ENCODE measurements around the gene ANKS1B.

The ANKS1B gene

DNA sequence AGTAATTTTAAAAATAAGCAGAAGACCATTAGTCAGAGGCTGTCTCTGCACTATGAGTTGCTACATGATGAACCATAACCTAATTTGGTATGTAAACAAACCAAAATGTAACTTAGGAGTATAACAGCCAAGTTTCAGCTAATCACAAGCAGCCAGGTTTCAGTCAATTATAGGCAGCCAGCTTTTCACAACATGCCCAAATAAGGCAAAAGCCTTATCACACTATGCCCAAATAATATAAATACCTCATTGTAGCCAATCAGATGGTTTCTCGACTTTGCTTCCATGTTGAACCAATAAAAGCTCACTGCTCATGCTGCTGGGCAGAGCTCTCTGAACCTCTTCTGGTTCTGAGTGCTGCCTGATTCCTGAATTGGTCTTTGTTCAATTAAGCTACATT is 298.6 kb downstream of the ANKS1B start:
- DNase-seq = no peak
- H3K4me3 ChIP-seq (ENCODE audit: control insufficient read depth in 1 of 7, extremely low read depth in 1 of 7, insufficient read depth in 4 of 7, low read depth in 2 of 7, low read length in 6 of 7) = no peak overlapping the region
- no peaks in the 10 kb centered on the region for H3K9me3 ChIP-seq (ENCODE audit: control extremely low read depth in 1 of 5, control insufficient read depth in 4 of 5, insufficient read depth in 2 of 5, low read depth in 1 of 5, low read length in 4 of 5)
- ChIA-PET POLR2A (no interaction called here), CTCF (no interaction called here)
- H3K27ac ChIP-seq (ENCODE audit: insufficient read depth in 1 of 2, low read depth in 1 of 2, low read length in 2 of 2, poor library complexity in 1 of 2, severe bottlenecking in 2 of 2) = no peak overlapping the region
- H3K4me1 ChIP-seq (ENCODE audit: control extremely low read depth in 1 of 4, control insufficient read depth in 4 of 4, insufficient read depth in 4 of 4, low read length in 3 of 4) = no peaks in the 10 kb centered on the region
- H3K27me3 ChIP-seq (replicated peaks in 2 of 5; ENCODE audit: control insufficient read depth in 4 of 5, insufficient read depth in 5 of 5, low read length in 4 of 5) = no peaks in the 10 kb centered on the region
- WGBS (ENCODE audit: insufficient coverage) = 100% methylated on average over 1 of the region's 1 CpG
- no peaks in the 10 kb centered on the region for H3K36me3 ChIP-seq (ENCODE audit: control insufficient read depth in 4 of 4, insufficient read depth in 4 of 4, low read length in 3 of 4)

DNA sequence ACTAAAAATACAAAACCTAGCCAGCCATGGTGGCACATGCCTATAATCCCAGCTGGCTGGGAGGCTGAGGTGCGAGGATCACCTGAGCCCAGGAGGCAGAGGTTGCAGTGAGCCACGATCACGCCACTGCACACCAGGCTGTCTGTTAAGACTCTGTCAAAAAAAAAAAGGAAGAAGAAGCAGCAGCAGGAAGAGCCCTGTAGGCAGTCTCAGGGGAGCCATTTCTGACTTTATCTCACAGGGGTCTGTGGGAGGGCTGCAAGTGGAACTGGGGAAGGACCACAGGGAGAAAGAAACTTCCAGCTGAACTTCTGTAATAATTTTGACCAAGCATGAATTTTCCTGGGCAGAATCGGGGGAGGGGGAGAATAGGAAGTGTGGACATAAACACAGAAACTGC is 304.5 kb downstream of the ANKS1B start:
- H3K36me3 ChIP-seq (ENCODE audit: control insufficient read depth in 4 of 4, insufficient read depth in 4 of 4, low read length in 3 of 4) = no peaks in the 10 kb centered on the region
- H3K4me3 ChIP-seq (ENCODE audit: control insufficient read depth in 1 of 7, extremely low read depth in 1 of 7, insufficient read depth in 4 of 7, low read depth in 2 of 7, low read length in 6 of 7) = no peak overlapping the region
- no peaks in the 10 kb centered on the region for H3K9me3 ChIP-seq (ENCODE audit: control extremely low read depth in 1 of 5, control insufficient read depth in 4 of 5, insufficient read depth in 2 of 5, low read depth in 1 of 5, low read length in 4 of 5)
- H3K27me3 ChIP-seq (replicated peaks in 2 of 5; ENCODE audit: control insufficient read depth in 4 of 5, insufficient read depth in 5 of 5, low read length in 4 of 5) = no peaks in the 10 kb centered on the region
- DNase-seq = no peak
- no peak overlapping the region for H3K27ac ChIP-seq (ENCODE audit: insufficient read depth in 1 of 2, low read depth in 1 of 2, low read length in 2 of 2, poor library complexity in 1 of 2, severe bottlenecking in 2 of 2)
- ChIA-PET POLR2A (no interaction called here), CTCF (no interaction called here)
- WGBS (ENCODE audit: insufficient coverage) = 46% methylated on average over 4 of the region's 4 CpGs
- no peaks in the 10 kb centered on the region for H3K4me1 ChIP-seq (ENCODE audit: control extremely low read depth in 1 of 4, control insufficient read depth in 4 of 4, insufficient read depth in 4 of 4, low read length in 3 of 4)

DNA sequence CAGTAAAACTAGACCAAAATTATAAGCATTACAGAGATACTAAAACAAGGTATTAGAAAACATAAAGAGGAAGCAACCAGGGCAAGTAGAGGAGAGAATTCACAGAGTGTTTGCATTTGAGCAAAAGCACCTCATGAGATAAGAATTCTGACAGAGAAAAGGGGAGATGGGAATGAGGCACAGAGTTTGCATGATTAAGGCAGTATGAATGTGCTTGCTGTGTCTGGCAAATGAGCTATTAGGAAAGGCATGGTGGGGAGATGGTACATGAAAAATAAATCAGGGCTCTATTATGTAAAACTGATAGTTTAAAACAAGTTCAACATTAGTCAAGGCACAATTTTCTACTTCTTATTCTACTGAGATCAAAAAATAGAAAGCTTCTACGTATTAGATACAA is 314.1 kb downstream of the ANKS1B start:
- DNase-seq = no peak
- CTCF ChIA-PET = no interaction called here
- Histone ChIP-seq H3K4me1 (ENCODE audit: control extremely low read depth in 1 of 4, control insufficient read depth in 4 of 4, insufficient read depth in 4 of 4, low read length in 3 of 4) (no peaks in the 10 kb centered on the region), H3K4me3 (ENCODE audit: control insufficient read depth in 1 of 7, extremely low read depth in 1 of 7, insufficient read depth in 4 of 7, low read depth in 2 of 7, low read length in 6 of 7) (no peak overlapping the region), H3K27me3 (replicated peaks in 2 of 5; ENCODE audit: control insufficient read depth in 4 of 5, insufficient read depth in 5 of 5, low read length in 4 of 5) (no peaks in the 10 kb centered on the region), H3K36me3 (ENCODE audit: control insufficient read depth in 4 of 4, insufficient read depth in 4 of 4, low read length in 3 of 4) (no peaks in the 10 kb centered on the region), H3K27ac (ENCODE audit: insufficient read depth in 1 of 2, low read depth in 1 of 2, low read length in 2 of 2, poor library complexity in 1 of 2, severe bottlenecking in 2 of 2) (no peak overlapping the region), H3K9me3 (ENCODE audit: control extremely low read depth in 1 of 5, control insufficient read depth in 4 of 5, insufficient read depth in 2 of 5, low read depth in 1 of 5, low read length in 4 of 5) (no peaks in the 10 kb centered on the region)
- WGBS (ENCODE audit: insufficient coverage) = no CpG with 5 or more reads among the region's 1 CpG
- POLR2A ChIA-PET = no interaction called here

DNA sequence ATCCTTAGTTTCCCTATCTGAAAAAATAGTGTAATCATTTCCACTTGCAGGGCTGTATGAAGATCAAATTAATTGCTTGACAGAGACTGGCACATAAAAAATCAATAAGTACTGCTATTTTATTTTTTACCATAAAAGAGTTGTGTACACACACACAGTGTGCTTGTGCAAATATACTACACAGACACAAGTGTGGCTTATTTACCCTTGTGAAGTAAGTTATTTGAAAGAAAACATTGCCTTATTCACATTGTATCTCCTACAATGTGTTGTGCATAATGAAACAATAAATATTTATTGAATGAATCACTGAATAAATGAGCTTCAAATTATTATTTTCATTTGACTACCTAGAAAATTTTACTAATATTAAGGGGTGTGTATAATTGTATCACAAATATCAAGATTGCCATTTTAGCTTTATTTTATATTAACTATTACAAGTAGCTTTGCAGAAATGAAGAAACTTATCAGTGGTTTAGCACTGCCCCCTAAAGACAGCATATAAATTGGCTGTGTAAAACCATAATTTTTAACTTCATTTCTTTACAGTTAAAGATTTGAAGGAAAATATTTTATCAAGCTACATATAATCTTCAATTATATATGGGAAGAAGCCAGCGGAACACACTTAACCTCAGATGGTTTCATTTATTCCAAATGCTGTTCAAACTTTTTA is 325.9 kb downstream of the ANKS1B start:
- WGBS (ENCODE audit: insufficient coverage) = no CpG with 5 or more reads among the region's 1 CpG
- H3K9me3 ChIP-seq (ENCODE audit: control extremely low read depth in 1 of 5, control insufficient read depth in 4 of 5, insufficient read depth in 2 of 5, low read depth in 1 of 5, low read length in 4 of 5) = no peaks in the 10 kb centered on the region
- no peak for DNase-seq
- no peaks in the 10 kb centered on the region for H3K4me1 ChIP-seq (ENCODE audit: control extremely low read depth in 1 of 4, control insufficient read depth in 4 of 4, insufficient read depth in 4 of 4, low read length in 3 of 4)
- no peaks in the 10 kb centered on the region for H3K36me3 ChIP-seq (ENCODE audit: control insufficient read depth in 4 of 4, insufficient read depth in 4 of 4, low read length in 3 of 4)
- H3K4me3 ChIP-seq (ENCODE audit: control insufficient read depth in 1 of 7, extremely low read depth in 1 of 7, insufficient read depth in 4 of 7, low read depth in 2 of 7, low read length in 6 of 7) = no peak overlapping the region
- ChIA-PET CTCF (interaction anchor here (1.5 kb wide), 1 partner anchor 615 kb away, joined by 4 read pairs; no protein-coding TSS in a partner anchor), POLR2A (no interaction called here)
- H3K27ac ChIP-seq (ENCODE audit: insufficient read depth in 1 of 2, low read depth in 1 of 2, low read length in 2 of 2, poor library complexity in 1 of 2, severe bottlenecking in 2 of 2) = no peak overlapping the region
- no peaks in the 10 kb centered on the region for H3K27me3 ChIP-seq (replicated peaks in 2 of 5; ENCODE audit: control insufficient read depth in 4 of 5, insufficient read depth in 5 of 5, low read length in 4 of 5)

DNA sequence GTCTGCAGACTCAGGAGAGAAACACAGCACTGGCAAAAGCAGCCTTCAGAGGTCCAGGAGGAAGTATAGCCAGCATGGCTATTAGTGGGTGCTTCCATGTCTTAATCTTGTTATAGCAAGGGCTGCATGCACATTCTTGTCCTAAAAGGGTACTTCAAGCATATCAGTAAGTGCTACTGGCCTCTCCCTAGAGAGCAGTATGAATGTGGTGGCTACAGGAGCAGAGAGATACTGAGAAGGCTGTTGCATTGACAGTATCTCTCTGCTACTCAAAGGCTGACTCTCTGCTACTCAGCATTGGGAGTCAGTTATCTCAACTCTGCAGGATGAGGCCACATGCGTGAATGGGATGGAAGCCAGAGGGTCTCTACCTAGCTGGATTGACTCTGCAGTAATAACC is 335.2 kb downstream of the ANKS1B start:
- ChIA-PET POLR2A (no interaction called here), CTCF (no interaction called here)
- Histone ChIP-seq H3K4me1 (ENCODE audit: control extremely low read depth in 1 of 4, control insufficient read depth in 4 of 4, insufficient read depth in 4 of 4, low read length in 3 of 4) (no peaks in the 10 kb centered on the region), H3K27me3 (replicated peaks in 2 of 5; ENCODE audit: control insufficient read depth in 4 of 5, insufficient read depth in 5 of 5, low read length in 4 of 5) (no peaks in the 10 kb centered on the region), H3K27ac (ENCODE audit: insufficient read depth in 1 of 2, low read depth in 1 of 2, low read length in 2 of 2, poor library complexity in 1 of 2, severe bottlenecking in 2 of 2) (no peak overlapping the region), H3K36me3 (ENCODE audit: control insufficient read depth in 4 of 4, insufficient read depth in 4 of 4, low read length in 3 of 4) (no peaks in the 10 kb centered on the region), H3K9me3 (ENCODE audit: control extremely low read depth in 1 of 5, control insufficient read depth in 4 of 5, insufficient read depth in 2 of 5, low read depth in 1 of 5, low read length in 4 of 5) (no peaks in the 10 kb centered on the region), H3K4me3 (ENCODE audit: control insufficient read depth in 1 of 7, extremely low read depth in 1 of 7, insufficient read depth in 4 of 7, low read depth in 2 of 7, low read length in 6 of 7) (no peak overlapping the region)
- WGBS (ENCODE audit: insufficient coverage) = no CpG with 5 or more reads among the region's 1 CpG
- DNase-seq = no peak

DNA sequence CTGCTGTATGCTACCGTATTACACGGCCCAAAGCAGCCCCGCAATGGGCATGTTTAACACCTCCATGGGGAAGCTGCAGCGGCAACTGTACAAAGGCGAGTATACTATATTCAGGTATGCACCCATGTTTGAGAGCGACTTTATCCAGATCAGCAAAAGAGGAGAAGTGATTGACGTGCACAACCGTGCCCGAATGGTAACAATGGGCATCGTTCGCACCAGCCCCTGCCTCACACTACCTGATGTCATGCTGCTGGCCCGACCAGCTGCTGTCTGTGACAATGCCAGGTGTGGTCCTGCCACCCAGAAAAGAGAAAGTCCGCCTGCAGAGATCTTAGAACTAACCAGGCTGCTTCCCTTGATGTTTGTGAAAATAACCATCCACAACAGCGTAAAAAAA is 336.6 kb downstream of the ANKS1B start:
- H3K9me3 ChIP-seq (ENCODE audit: control extremely low read depth in 1 of 5, control insufficient read depth in 4 of 5, insufficient read depth in 2 of 5, low read depth in 1 of 5, low read length in 4 of 5) = no peaks in the 10 kb centered on the region
- ChIA-PET POLR2A (no interaction called here), CTCF (interaction anchor here (0.5 kb wide), 1 partner anchor 679 kb away, joined by 3 read pairs; no protein-coding TSS in a partner anchor)
- no peaks in the 10 kb centered on the region for H3K4me1 ChIP-seq (ENCODE audit: control extremely low read depth in 1 of 4, control insufficient read depth in 4 of 4, insufficient read depth in 4 of 4, low read length in 3 of 4)
- no peaks in the 10 kb centered on the region for H3K36me3 ChIP-seq (ENCODE audit: control insufficient read depth in 4 of 4, insufficient read depth in 4 of 4, low read length in 3 of 4)
- H3K4me3 ChIP-seq (ENCODE audit: control insufficient read depth in 1 of 7, extremely low read depth in 1 of 7, insufficient read depth in 4 of 7, low read depth in 2 of 7, low read length in 6 of 7) = no peak overlapping the region
- WGBS (ENCODE audit: insufficient coverage) = 97% methylated on average over 13 of the region's 14 CpGs
- no peak for DNase-seq
- no peaks in the 10 kb centered on the region for H3K27me3 ChIP-seq (replicated peaks in 2 of 5; ENCODE audit: control insufficient read depth in 4 of 5, insufficient read depth in 5 of 5, low read length in 4 of 5)
- H3K27ac ChIP-seq (ENCODE audit: insufficient read depth in 1 of 2, low read depth in 1 of 2, low read length in 2 of 2, poor library complexity in 1 of 2, severe bottlenecking in 2 of 2) = no peak overlapping the region

DNA sequence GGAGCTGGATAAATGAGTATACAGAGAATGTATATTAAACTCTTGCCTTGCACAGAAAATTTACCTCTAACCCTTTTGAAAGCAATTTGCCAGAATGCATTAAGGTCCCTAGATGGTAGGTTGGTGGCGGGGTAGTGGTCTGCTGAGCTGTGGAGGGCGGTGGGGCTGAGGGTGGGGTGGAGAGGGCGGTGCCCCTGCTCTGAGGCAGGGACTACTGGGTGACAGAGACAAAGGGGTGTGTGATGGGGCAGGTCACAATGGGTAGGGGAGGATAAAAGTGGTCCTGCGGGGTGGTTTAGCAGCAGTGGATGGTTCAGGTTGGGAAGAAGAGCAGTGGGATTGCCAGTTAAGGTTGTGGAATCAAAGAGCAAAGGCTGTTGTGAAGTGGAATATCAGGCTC is 337.3 kb downstream of the ANKS1B start, which contains the start of gene GARIN6:
GARIN6 (plus strand) TSS at position 301 of the 400 bp plus-strand sequence. CDS start 422 bp downstream, outside the sequence.
- CTCF ChIA-PET = no interaction called here
- H3K4me3 ChIP-seq (ENCODE audit: control insufficient read depth in 1 of 7, extremely low read depth in 1 of 7, insufficient read depth in 4 of 7, low read depth in 2 of 7, low read length in 6 of 7) = no peak within 1 kb of the TSS

More for the DNA sequence above, 337.3 kb downstream of the ANKS1B start, which contains the start of gene GARIN6:
- Histone ChIP-seq H3K27ac (ENCODE audit: insufficient read depth in 1 of 2, low read depth in 1 of 2, low read length in 2 of 2, poor library complexity in 1 of 2, severe bottlenecking in 2 of 2) (no peak within 1 kb of the TSS), H3K4me1 (ENCODE audit: control extremely low read depth in 1 of 4, control insufficient read depth in 4 of 4, insufficient read depth in 4 of 4, low read length in 3 of 4) (no peaks in the 10 kb centered on the region), H3K9me3 (ENCODE audit: control extremely low read depth in 1 of 5, control insufficient read depth in 4 of 5, insufficient read depth in 2 of 5, low read depth in 1 of 5, low read length in 4 of 5) (no peaks in the 10 kb centered on the region), H3K27me3 (replicated peaks in 2 of 5; ENCODE audit: control insufficient read depth in 4 of 5, insufficient read depth in 5 of 5, low read length in 4 of 5) (no peaks in the 10 kb centered on the region), H3K36me3 (ENCODE audit: control insufficient read depth in 4 of 4, insufficient read depth in 4 of 4, low read length in 3 of 4) (no peaks in the 10 kb centered on the region)
- 91% methylated on average over 3 of the region's 4 CpGs for WGBS (ENCODE audit: insufficient coverage)
- POLR2A ChIA-PET = no interaction called here
- DNase-seq = no peak
